Measurements from ENCODE around the gene ANKRD33B.
A peak's percentile ranks its signal among the peaks of the same experiment; 100 is the strongest.

Gene ANKRD33B

DNA sequence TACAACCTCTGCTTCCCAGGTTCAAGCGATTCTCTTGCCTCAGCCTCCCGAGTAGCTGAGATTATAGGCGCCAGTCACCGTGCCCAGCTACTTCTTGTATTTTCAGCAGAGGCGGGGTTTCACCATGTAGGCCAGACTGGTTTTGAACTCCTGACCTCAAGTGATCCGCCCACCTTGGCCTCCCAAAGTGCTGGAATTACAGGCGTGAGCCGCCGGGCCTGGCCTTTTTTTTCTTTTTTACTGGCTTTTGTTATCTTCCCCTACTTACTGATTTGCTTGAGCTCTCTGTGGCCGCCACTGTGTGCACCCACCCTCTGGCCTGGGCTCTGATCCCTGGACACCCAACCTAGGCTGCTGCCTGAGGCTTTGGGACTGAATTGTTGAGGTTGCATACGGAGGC lies 60.3 kb downstream of the ANKRD33B start:
- H3K27me3 ChIP-seq (ENCODE audit: insufficient read depth, insufficient read length): no peaks in the 10 kb centered on the region
- DNase-seq (ENCODE audit: low read depth, low spot score): no peak
- H3K4me1 ChIP-seq (ENCODE audit: insufficient read depth, insufficient read length): peaks cover 3% of the 10 kb centered on the region
- H3K9me3 ChIP-seq (ENCODE audit: insufficient read depth, low read length): no peaks in the 10 kb centered on the region
- H3K9ac ChIP-seq (ENCODE audit: insufficient read length, low read depth): no peak overlapping the region
- H3K4me3 ChIP-seq (ENCODE audit: insufficient read length, low read depth): no peak overlapping the region
- TF ChIP-seq YY1 (IDR thresholded peaks at IDR 0.05; ENCODE audit: insufficient read depth, insufficient read length) (no peak), SUZ12 (IDR thresholded peaks at IDR 0.05; ENCODE audit: extremely low read depth, insufficient read depth, insufficient read length) (no peak), ZNF274 (IDR thresholded peaks at IDR 0.05; ENCODE audit: low read depth, low read length) (no peak)
- peaks cover 19% of the 10 kb centered on the region for H3K36me3 ChIP-seq (ENCODE audit: insufficient read depth, insufficient read length, low read length)

DNA sequence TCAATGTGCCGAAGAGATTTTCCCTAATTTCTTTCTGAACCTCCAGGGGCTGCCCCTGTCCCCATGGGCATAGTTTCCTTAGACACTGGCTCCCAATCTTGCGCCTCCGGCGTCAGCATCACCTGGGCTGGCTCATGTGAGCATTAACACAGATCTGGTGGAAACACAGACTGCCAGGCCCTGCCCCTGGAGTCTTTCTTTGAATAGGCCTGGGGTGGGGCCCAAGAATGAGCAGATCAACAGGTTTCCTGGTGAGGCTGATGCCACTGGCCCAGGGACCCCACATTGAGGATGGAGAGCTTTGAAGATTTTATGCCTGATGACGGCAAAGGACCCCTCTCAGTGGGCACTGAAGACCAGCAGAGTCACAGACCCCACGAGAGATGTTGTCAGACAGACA lies 60.8 kb downstream of the ANKRD33B start:
- no peak overlapping the region for H3K4me3 ChIP-seq (ENCODE audit: insufficient read length, low read depth)
- peaks cover 14% of the 10 kb centered on the region for H3K36me3 ChIP-seq (ENCODE audit: insufficient read depth, insufficient read length, low read length)
- no peaks in the 10 kb centered on the region for H3K27me3 ChIP-seq (ENCODE audit: insufficient read depth, insufficient read length)
- TF ChIP-seq YY1 (IDR thresholded peaks at IDR 0.05; ENCODE audit: insufficient read depth, insufficient read length) (no peak), SUZ12 (IDR thresholded peaks at IDR 0.05; ENCODE audit: extremely low read depth, insufficient read depth, insufficient read length) (no peak), ZNF274 (IDR thresholded peaks at IDR 0.05; ENCODE audit: low read depth, low read length) (no peak)
- H3K9me3 ChIP-seq (ENCODE audit: insufficient read depth, low read length): no peaks in the 10 kb centered on the region
- peaks cover 3% of the 10 kb centered on the region for H3K4me1 ChIP-seq (ENCODE audit: insufficient read depth, insufficient read length)
- DNase-seq (ENCODE audit: low read depth, low spot score): no peak
- H3K9ac ChIP-seq (ENCODE audit: insufficient read length, low read depth): no peak overlapping the region

DNA sequence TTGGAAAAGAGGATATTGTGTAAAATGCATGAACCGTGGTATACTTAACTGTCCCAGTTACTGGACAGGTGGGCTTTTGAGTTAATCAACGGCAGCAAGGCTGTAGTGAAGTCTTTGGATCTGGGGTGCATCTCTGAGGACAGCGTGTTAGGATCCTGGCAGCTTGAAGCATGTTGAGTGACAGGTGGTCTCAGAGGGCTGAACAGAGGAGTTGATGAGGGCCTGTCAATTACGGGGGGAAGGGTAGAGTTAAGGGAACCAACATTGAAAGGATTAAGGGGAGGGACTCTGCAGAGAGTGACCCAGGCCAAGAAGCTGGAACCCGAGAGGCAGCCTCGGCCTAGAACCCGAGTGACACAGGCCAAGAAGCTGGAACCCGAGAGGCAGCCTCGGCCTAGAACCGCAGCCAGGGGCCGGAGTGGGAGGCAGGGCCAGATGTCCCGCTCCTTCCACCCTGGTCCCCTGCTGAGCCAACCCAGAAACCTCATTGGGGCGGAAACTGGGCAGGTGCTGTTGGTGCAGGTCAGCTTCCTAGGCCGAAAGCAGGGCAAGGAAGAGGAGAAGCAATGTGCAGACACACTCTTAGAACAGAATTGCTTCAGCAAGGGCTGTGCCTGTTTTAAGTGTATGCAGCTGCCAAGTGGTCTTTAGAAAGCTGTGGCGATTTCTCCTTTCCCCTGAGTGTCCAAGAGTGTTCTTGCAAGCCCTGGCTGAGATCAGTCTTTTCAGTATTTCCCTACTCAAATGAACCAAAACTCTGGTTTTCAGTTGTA lies 62.0 kb downstream of the ANKRD33B start:
- Histone ChIP-seq H3K9me3 (ENCODE audit: insufficient read depth, low read length) (no peaks in the 10 kb centered on the region), H3K9ac (ENCODE audit: insufficient read length, low read depth) (no peak overlapping the region), H3K4me1 (ENCODE audit: insufficient read depth, insufficient read length) (peaks cover 5% of the 10 kb centered on the region), H3K4me3 (ENCODE audit: insufficient read length, low read depth) (no peak overlapping the region), H3K36me3 (ENCODE audit: insufficient read depth, insufficient read length, low read length) (peaks cover 8% of the 10 kb centered on the region), H3K27me3 (ENCODE audit: insufficient read depth, insufficient read length) (no peaks in the 10 kb centered on the region)
- no peak for DNase-seq (ENCODE audit: low read depth, low spot score)
- TF ChIP-seq ZNF274 (IDR thresholded peaks at IDR 0.05; ENCODE audit: low read depth, low read length) (no peak), SUZ12 (IDR thresholded peaks at IDR 0.05; ENCODE audit: extremely low read depth, insufficient read depth, insufficient read length) (no peak), YY1 (IDR thresholded peaks at IDR 0.05; ENCODE audit: insufficient read depth, insufficient read length) (no peak)

DNA sequence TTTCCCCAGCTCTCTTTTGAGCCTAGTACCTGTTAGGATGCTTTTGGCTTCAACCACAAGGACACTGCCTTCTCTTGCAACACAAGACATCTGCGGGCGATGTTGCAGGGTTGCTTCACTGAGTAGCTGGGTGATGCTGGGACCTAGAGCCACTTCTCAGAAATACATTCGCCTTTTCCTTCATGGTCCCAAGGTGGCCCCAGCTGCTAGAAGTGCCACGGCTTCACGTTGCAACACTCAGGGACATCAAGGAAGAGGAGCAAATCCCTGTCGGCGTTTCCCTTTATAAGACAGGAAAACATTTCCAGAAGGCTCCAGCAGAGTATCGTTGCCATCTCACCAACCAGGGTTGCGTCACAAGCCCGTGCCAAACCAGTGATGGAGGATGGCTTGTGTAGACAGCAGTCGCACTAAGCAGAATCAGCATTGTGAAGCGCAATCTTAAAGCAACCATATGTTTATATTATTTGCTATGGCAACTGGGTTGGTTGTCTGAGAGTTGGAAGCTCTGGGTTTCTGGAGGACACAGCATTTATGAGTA lies 62.7 kb downstream of the ANKRD33B start:
- Histone ChIP-seq H3K9me3 (ENCODE audit: insufficient read depth, low read length) (no peaks in the 10 kb centered on the region), H3K4me1 (ENCODE audit: insufficient read depth, insufficient read length) (peaks cover 7% of the 10 kb centered on the region), H3K27me3 (ENCODE audit: insufficient read depth, insufficient read length) (no peaks in the 10 kb centered on the region), H3K4me3 (ENCODE audit: insufficient read length, low read depth) (no peak overlapping the region), H3K9ac (ENCODE audit: insufficient read length, low read depth) (no peak overlapping the region), H3K36me3 (ENCODE audit: insufficient read depth, insufficient read length, low read length) (peaks cover 8% of the 10 kb centered on the region)
- DNase-seq (ENCODE audit: low read depth, low spot score): no peak
- no peak for TF ChIP-seq ZNF274 (IDR thresholded peaks at IDR 0.05; ENCODE audit: low read depth, low read length)
- TF ChIP-seq YY1 (IDR thresholded peaks at IDR 0.05; ENCODE audit: insufficient read depth, insufficient read length): no peak
- TF ChIP-seq SUZ12 (IDR thresholded peaks at IDR 0.05; ENCODE audit: extremely low read depth, insufficient read depth, insufficient read length): no peak

DNA sequence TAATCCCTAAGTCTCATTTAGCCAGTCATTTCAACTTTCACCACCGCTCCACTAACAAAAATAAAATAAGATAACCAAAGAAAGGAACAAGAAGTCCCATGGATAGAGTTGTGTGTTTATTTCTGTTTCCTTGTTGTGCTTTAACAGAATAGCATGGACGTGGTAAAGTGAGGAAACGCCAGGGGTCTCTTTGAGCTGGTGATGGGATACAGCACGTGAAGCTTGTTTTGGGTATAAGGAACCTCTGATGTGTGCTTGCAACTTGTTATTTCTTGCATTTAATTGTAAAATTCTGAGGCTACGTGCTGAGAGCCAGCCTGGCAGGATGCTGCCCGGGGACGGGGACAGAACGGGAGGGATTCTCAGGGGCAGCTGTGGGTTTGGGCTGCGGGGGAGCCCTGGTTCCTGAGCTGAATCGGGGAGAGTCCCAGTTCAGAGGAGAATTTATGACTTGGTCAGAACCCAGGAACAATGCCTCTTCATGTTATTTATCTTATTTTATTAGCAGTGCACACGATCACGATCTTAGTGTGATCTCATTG lies 63.4 kb downstream of the ANKRD33B start:
- no peaks in the 10 kb centered on the region for H3K27me3 ChIP-seq (ENCODE audit: insufficient read depth, insufficient read length)
- H3K9ac ChIP-seq (ENCODE audit: insufficient read length, low read depth): no peak overlapping the region
- H3K36me3 ChIP-seq (ENCODE audit: insufficient read depth, insufficient read length, low read length): peaks cover 6% of the 10 kb centered on the region
- H3K9me3 ChIP-seq (ENCODE audit: insufficient read depth, low read length): no peaks in the 10 kb centered on the region
- peak overlapping the region; percentile 6 for H3K4me3 ChIP-seq (ENCODE audit: insufficient read length, low read depth)
- TF ChIP-seq SUZ12 (IDR thresholded peaks at IDR 0.05; ENCODE audit: extremely low read depth, insufficient read depth, insufficient read length) (no peak), YY1 (IDR thresholded peaks at IDR 0.05; ENCODE audit: insufficient read depth, insufficient read length) (no peak), ZNF274 (IDR thresholded peaks at IDR 0.05; ENCODE audit: low read depth, low read length) (no peak)
- no peak for DNase-seq (ENCODE audit: low read depth, low spot score)
- H3K4me1 ChIP-seq (ENCODE audit: insufficient read depth, insufficient read length): peaks cover 9% of the 10 kb centered on the region

DNA sequence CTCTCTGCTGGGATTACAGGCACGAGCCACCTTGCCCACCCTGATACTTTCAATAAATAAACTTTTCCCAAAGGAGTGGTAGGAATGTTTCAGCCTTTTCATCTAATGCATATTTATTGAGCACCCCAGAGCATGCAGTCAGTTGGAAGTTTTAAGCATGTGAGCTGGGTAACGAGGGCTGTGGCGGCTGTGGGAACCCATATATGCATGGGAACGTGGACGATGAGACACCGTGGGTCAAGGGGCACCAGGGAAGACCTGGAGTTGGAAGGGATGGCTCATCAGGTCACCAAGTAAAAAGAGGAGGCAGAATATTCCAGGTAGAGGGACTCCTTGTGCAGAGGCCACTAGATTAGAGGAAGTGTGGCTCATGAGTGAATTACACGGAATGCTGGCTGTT lies 64.7 kb downstream of the ANKRD33B start:
- no peak overlapping the region for H3K4me3 ChIP-seq (ENCODE audit: insufficient read length, low read depth)
- TF ChIP-seq ZNF274 (IDR thresholded peaks at IDR 0.05; ENCODE audit: low read depth, low read length): no peak
- no peak for TF ChIP-seq SUZ12 (IDR thresholded peaks at IDR 0.05; ENCODE audit: extremely low read depth, insufficient read depth, insufficient read length)
- no peak for TF ChIP-seq YY1 (IDR thresholded peaks at IDR 0.05; ENCODE audit: insufficient read depth, insufficient read length)
- H3K27me3 ChIP-seq (ENCODE audit: insufficient read depth, insufficient read length): no peaks in the 10 kb centered on the region
- no peaks in the 10 kb centered on the region for H3K9me3 ChIP-seq (ENCODE audit: insufficient read depth, low read length)
- H3K36me3 ChIP-seq (ENCODE audit: insufficient read depth, insufficient read length, low read length): no peaks in the 10 kb centered on the region
- DNase-seq (ENCODE audit: low read depth, low spot score): no peak
- peaks cover 9% of the 10 kb centered on the region for H3K4me1 ChIP-seq (ENCODE audit: insufficient read depth, insufficient read length)
- H3K9ac ChIP-seq (ENCODE audit: insufficient read length, low read depth): no peak overlapping the region

DNA sequence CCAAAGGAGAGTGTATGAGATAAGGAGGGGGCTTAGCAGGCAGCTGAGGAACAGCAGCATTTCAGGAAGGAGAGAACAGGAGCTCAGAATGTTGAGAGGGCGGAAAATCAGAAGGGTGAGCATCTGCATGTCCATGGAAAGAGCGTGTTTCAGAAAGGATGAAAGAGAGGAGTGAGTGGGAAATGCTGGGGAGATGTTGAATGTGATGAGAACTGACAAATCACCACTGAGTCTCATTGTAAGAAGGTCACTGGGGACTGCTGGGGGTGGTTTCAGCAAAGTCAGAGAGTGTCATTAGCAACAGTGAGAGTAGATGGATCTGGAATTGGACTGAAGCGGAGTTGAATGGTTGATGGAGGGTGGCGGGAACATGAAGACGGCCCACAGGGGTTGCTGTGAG lies 65.8 kb downstream of the ANKRD33B start:
- peaks cover 9% of the 10 kb centered on the region for H3K4me1 ChIP-seq (ENCODE audit: insufficient read depth, insufficient read length)
- H3K9me3 ChIP-seq (ENCODE audit: insufficient read depth, low read length): no peaks in the 10 kb centered on the region
- no peaks in the 10 kb centered on the region for H3K36me3 ChIP-seq (ENCODE audit: insufficient read depth, insufficient read length, low read length)
- no peak overlapping the region for H3K4me3 ChIP-seq (ENCODE audit: insufficient read length, low read depth)
- no peaks in the 10 kb centered on the region for H3K27me3 ChIP-seq (ENCODE audit: insufficient read depth, insufficient read length)
- no peak overlapping the region for H3K9ac ChIP-seq (ENCODE audit: insufficient read length, low read depth)
- TF ChIP-seq ZNF274 (IDR thresholded peaks at IDR 0.05; ENCODE audit: low read depth, low read length) (no peak), SUZ12 (IDR thresholded peaks at IDR 0.05; ENCODE audit: extremely low read depth, insufficient read depth, insufficient read length) (no peak), YY1 (IDR thresholded peaks at IDR 0.05; ENCODE audit: insufficient read depth, insufficient read length) (no peak)
- DNase-seq (ENCODE audit: low read depth, low spot score): no peak

All from NT2/D1 (cell line).